C4-2B (cell line): ENCODE data around the gene LTO1.

ENCODE experiments used
- H3K27ac ChIP-seq: fragments of 450-650 bp; 2 replicates; pipeline ENCODE4 v1.5.1; 2017
- CTCF ChIP-seq: fragments of 450-650 bp; conservative IDR thresholded peaks from 2 replicates; pipeline ENCODE4 v1.5.1; 2017; ENCODE audit warnings: mild to moderate bottlenecking
- ZFX ChIP-seq: fragments of 450-650 bp; IDR thresholded peaks from 2 replicates; pipeline ENCODE4 v1.6.1; 2017

The LTO1 gene

DNA sequence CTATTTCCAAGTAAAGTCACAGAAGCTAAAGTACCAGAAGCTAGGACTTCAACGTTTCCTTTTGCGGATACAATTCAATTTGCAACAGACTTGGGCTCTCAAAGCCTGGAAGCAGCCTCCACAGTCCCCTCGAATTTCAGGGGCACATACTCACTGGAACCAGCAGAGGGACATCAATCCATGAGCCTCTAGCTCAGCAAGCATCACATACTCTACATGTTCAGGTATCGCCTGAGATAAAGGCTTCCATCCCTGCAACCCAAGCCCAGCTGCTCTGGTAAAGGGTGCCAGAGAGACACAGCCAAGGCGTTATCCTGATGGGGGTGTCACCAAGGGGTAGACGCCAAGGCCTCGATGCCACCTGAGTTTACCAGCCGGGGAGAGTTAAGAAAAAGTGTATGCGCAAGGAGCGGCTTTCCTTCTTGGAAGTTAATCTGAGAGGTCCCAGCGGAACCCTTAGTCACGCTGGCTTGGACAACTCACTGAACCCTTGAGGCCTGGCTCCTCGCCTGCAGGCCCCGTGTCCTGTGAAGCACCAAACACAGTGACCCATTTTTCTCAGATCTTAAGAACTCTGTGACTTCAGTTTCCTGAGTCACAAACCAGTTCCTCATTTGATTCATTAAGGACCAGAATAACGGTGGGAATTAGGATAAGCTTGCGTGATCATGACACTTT is 13.0 kb downstream of the LTO1 start:
- TF ChIP-seq ZFX (no peak), CTCF (no peak)
- H3K27ac ChIP-seq = no peak overlapping the region

DNA sequence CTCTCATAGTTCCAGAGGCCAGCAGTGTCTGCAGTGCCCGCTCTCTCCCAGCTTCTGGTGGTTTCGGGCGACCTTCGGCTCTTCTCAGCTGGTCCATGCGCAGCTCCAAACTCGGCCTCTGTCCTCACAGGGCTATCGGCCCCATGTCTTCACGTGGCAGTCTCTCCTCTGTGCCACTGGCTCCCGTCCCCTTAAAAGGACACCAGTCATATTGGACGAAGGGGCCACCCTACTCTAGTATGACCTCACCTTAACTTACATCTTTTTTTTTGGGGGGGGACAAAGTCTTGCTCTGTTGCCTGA is 13.8 kb downstream of the LTO1 start:
- no peak overlapping the region for H3K27ac ChIP-seq

GRCh38 chr11:69660001-69660500 is 15.1 kb downstream of the LTO1 start:
- TF ChIP-seq CTCF (no peak), ZFX (no peak)

More for the DNA sequence above, 13.8 kb downstream of the LTO1 start:
- TF ChIP-seq ZFX = no peak
- no peak for TF ChIP-seq CTCF

GRCh38 chr11:69659591-69659990 is 15.6 kb downstream of the LTO1 start:
- TF ChIP-seq ZFX (no peak), CTCF (no peak)
- H3K27ac ChIP-seq = no peak overlapping the region

More at GRCh38 chr11:69660001-69660500, 15.1 kb downstream of the LTO1 start:
- no peak overlapping the region for H3K27ac ChIP-seq

DNA sequence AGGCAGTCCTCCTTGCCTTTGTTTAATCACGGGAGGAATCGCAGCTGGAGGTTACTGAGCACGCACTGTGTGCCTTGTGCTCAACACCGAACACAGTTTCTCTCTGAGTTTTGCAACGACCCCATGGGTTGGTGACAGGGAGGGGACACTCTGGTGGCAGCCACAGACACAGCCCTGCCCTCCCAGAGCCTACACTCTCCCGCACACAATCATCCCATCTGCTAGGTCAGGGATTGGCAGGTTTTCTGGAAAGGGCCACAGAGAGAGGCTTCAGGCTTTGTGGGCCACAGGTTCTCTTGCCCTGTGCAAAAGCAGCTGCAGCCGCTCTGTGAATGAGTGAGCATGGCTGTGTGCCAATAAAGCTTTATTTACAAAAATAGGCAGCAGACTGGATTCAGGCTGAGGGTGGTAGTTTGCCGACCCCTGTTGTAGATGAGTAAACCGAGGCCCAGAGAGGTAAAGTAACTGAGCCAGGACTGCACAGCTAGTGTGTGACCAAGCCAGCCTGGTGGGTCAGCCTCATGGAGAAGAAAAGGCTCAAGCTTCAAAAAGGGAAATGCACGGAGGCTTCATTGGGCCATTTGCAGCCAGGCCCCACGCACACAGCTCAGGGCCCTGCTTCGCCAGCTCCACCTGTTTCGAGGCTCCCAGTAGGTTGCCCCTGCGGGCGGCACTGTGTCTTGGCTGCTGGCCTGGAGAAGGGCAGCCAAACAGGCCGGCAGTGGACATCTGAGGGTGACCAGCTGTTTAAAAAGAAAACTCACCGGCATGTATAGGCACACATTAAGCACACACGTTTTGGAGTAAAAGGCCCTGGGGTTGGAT is 16.3 kb downstream of the LTO1 start:
- no peak overlapping the region; the same call in 1 of the 2 replicates for H3K27ac ChIP-seq
- TF ChIP-seq ZFX (no peak), CTCF (no peak)

GRCh38 chr11:69657911-69658625 is 17.1 kb downstream of the LTO1 start:
- TF ChIP-seq ZFX (no peak), CTCF (no peak)
- H3K27ac ChIP-seq = no peak overlapping the region; the same call in 1 of the 2 replicates
